H1 (cell line): ENCODE measurements around the gene TRAIP. TPM values are rescaled to one million over a fixed set of nuclear protein-coding genes. Genes with fewer than 3 reads are reported as not detected.

Experiments
- CTCF ChIA-PET: fragments of 300-600 bp; sonication (Branson Sonifier 250); formaldehyde crosslinking; loops from one replicate; lab custom pipeline; 2021; ENCODE audit not compliant: partially characterized antibody; lab: Charles Lee
- POLR2A ChIA-PET: fragments of 300-600 bp; sonication (Branson Sonifier 250); formaldehyde crosslinking; loops from one replicate; lab custom pipeline; 2021; ENCODE audit warnings: inconsistent platforms; ENCODE audit not compliant: partially characterized antibody; lab: Charles Lee
- DNase-seq, 2 experiments: peaks; one replicate each; pipeline versions ENCODE4 v3.0.0 to v3.0.0-alpha.2; 2010 to 2022; ENCODE audit warnings: low spot score in 2 of 2, low read depth in 1 of 2, mixed read lengths in 1 of 2
- FAIRE-seq: peaks from 2 replicates; lab custom pipeline; 2011; peaks lifted over from hg19 to GRCh38; lab: Jason Lieb, UNC
- H2AFZ ChIP-seq: 2 replicates; pipeline ENCODE4 v1.8.1; 2012; ENCODE audit warnings: low read length, inconsistent platforms
- H2AK5ac ChIP-seq: 2 replicates; pipeline ENCODE4 v1.6.1; 2013; ENCODE audit warnings: low read depth, low read length
- H2BK120ac ChIP-seq: replicated peaks from 2 replicates; pipeline ENCODE3; 2013; ENCODE audit warnings: low read depth, low read length, inconsistent platforms
- H2BK12ac ChIP-seq: 2 replicates; pipeline ENCODE4 v1.6.1; 2013; ENCODE audit warnings: low read depth, low read length
- H2BK15ac ChIP-seq: 2 replicates; pipeline ENCODE4 v1.6.1; 2013; ENCODE audit warnings: low read length
- H2BK20ac ChIP-seq: 2 replicates; pipeline ENCODE4 v1.6.1; 2013; ENCODE audit warnings: low read length
- H2BK5ac ChIP-seq: 2 replicates; pipeline ENCODE4 v1.6.1; 2013; ENCODE audit warnings: low read depth, low read length
- H3K14ac ChIP-seq: 2 replicates; pipeline ENCODE4 v1.6.1; 2013; ENCODE audit warnings: inconsistent platforms; ENCODE audit not compliant: insufficient read length
- H3K18ac ChIP-seq: 2 replicates; pipeline ENCODE4 v1.6.1; 2013; ENCODE audit warnings: low read length; ENCODE audit errors: extremely low read depth
- H3K23ac ChIP-seq: 2 replicates; pipeline ENCODE4 v1.6.1; 2013; ENCODE audit warnings: inconsistent platforms; ENCODE audit not compliant: insufficient read length
- H3K23me2 ChIP-seq: 2 replicates; pipeline ENCODE4 v1.6.1; 2013; ENCODE audit warnings: low read depth, low read length
- H3K27ac ChIP-seq: 2 replicates; pipeline ENCODE4 v1.6.1; 2011; ENCODE audit warnings: low read depth, low read length, inconsistent platforms
- H3K27me3 ChIP-seq, 4 experiments: replicated peaks in 1 of 4; 1 replicate in 1 of 4; 2 replicates in 3 of 4; pipeline versions ENCODE4 v1.6.1 to v1.8.1; 2011 to 2013; ENCODE audit warnings: low read length in 3 of 4, mild to moderate bottlenecking in 3 of 4, inconsistent platforms in 2 of 4, mixed read lengths in 2 of 4, moderate library complexity in 1 of 4; ENCODE audit not compliant: control insufficient read depth in 3 of 4, insufficient read depth in 3 of 4; ENCODE audit errors: extremely low read depth in 1 of 4
- H3K36me3 ChIP-seq, 4 experiments: 2 replicates each; pipeline versions ENCODE4 v1.6.1 to v1.8.1; 2011 to 2013; ENCODE audit warnings: mild to moderate bottlenecking in 4 of 4, low read length in 3 of 4, moderate library complexity in 2 of 4, control low read depth in 1 of 4, inconsistent platforms in 1 of 4; ENCODE audit not compliant: insufficient read depth in 4 of 4, control insufficient read depth in 2 of 4
- H3K4ac ChIP-seq: replicated peaks from 2 replicates; pipeline ENCODE3; 2013; ENCODE audit warnings: low read length, low read depth, mixed read lengths, inconsistent platforms; ENCODE audit not compliant: insufficient read length
- H3K4me1 ChIP-seq, 4 experiments: replicated peaks in 1 of 4; 1 replicate in 1 of 4; 2 replicates in 3 of 4; pipeline versions ENCODE4 v1.6.1 to v1.8.1; 2011 to 2013; ENCODE audit warnings: low read length in 3 of 4, inconsistent platforms in 2 of 4, mixed read lengths in 1 of 4; ENCODE audit not compliant: insufficient read depth in 4 of 4, control insufficient read depth in 3 of 4
- H3K4me2 ChIP-seq, 2 experiments: 2 replicates each; pipeline versions ENCODE4 v1.6.1 to v1.8.1; 2011 to 2013; ENCODE audit warnings: low read depth in 2 of 2, low read length in 2 of 2, control low read depth in 1 of 2, inconsistent platforms in 1 of 2, mild to moderate bottlenecking in 1 of 2; ENCODE audit not compliant: insufficient read depth in 1 of 2
- H3K4me3 ChIP-seq, 4 experiments: fragments of 200-600, 300-600 bp in 1 of 4; sonication (generic), shearing (Covaris generic), sonication (Bioruptor Twin) in 1 of 4; 2 replicates each; pipeline versions ENCODE4 v1.5.1 to v1.8.1; 2011 to 2016; ENCODE audit warnings: low read length in 4 of 4, low read depth in 3 of 4, control low read depth in 2 of 4, inconsistent platforms in 2 of 4, mild to moderate bottlenecking in 2 of 4, mixed read lengths in 1 of 4, moderate library complexity in 1 of 4; ENCODE audit not compliant: insufficient read depth in 2 of 4; ENCODE audit errors: extremely low read depth in 1 of 4
- H3K56ac ChIP-seq: replicated peaks from 2 replicates; pipeline ENCODE3; 2013; ENCODE audit warnings: low read depth, mild to moderate bottlenecking, mixed read lengths, low read length, inconsistent platforms; ENCODE audit not compliant: insufficient read length
- H3K79me1 ChIP-seq: 2 replicates; pipeline ENCODE4 v1.6.1; 2013; ENCODE audit warnings: low read depth, low read length, control low read depth
- H3K79me2 ChIP-seq, 2 experiments: 2 replicates each; pipeline versions ENCODE4 v1.6.1 to v1.8.1; 2012 to 2013; ENCODE audit warnings: low read length in 2 of 2, mild to moderate bottlenecking in 2 of 2, inconsistent platforms in 1 of 2; ENCODE audit not compliant: insufficient read depth in 2 of 2, control insufficient read depth in 1 of 2
- H3K9ac ChIP-seq, 4 experiments: replicated peaks in 1 of 4; 1 replicate in 1 of 4; 2 replicates in 3 of 4; pipeline versions ENCODE4 v1.6.1 to v1.8.1; 2011 to 2013; ENCODE audit warnings: low read depth in 3 of 4, low read length in 3 of 4, control low read depth in 2 of 4, mild to moderate bottlenecking in 2 of 4, moderate library complexity in 2 of 4, inconsistent platforms in 1 of 4; ENCODE audit errors: extremely low read depth in 1 of 4
- H3K9me3 ChIP-seq, 2 experiments: 2 replicates each; pipeline versions ENCODE4 v1.6.1 to v1.8.1; 2012 to 2013; ENCODE audit warnings: mild to moderate bottlenecking in 2 of 2, moderate library complexity in 2 of 2, control low read depth in 1 of 2, inconsistent platforms in 1 of 2, low read depth in 1 of 2, low read length in 1 of 2, mixed read lengths in 1 of 2; ENCODE audit not compliant: insufficient read depth in 2 of 2
- H4K20me1 ChIP-seq, 2 experiments: replicated peaks in 1 of 2; 2 replicates each; pipeline versions ENCODE3 to v1.8.1; 2011 to 2013; ENCODE audit warnings: inconsistent platforms in 2 of 2, low read length in 2 of 2, mild to moderate bottlenecking in 1 of 2; ENCODE audit not compliant: insufficient read depth in 2 of 2, control insufficient read depth in 1 of 2
- H4K5ac ChIP-seq: 2 replicates; pipeline ENCODE4 v1.6.1; 2013; ENCODE audit warnings: low read length, low read depth, mixed read lengths, inconsistent platforms; ENCODE audit not compliant: insufficient read length
- H4K8ac ChIP-seq: 2 replicates; pipeline ENCODE4 v1.8.0; 2013; ENCODE audit warnings: mild to moderate bottlenecking, moderate library complexity, low read length, inconsistent platforms; ENCODE audit not compliant: insufficient read depth; ENCODE audit errors: extremely low read depth
- H4K91ac ChIP-seq: replicated peaks from 2 replicates; pipeline ENCODE3; 2013; ENCODE audit warnings: low read length, mixed read lengths, inconsistent platforms; ENCODE audit not compliant: insufficient read length
- CBX8 ChIP-seq: fragments of 300-800, 300-1000 bp; sonication (generic); IDR thresholded peaks from 2 replicates; pipeline ENCODE4 v1.7.1; 2016; ENCODE audit warnings: low read depth, low read length, borderline replicate concordance
- CHD2 ChIP-seq: IDR thresholded peaks from 2 replicates; pipeline ENCODE4 v1.6.1; 2012; ENCODE audit warnings: low read length, improper control_type of control experiment
- GABPA ChIP-seq: IDR thresholded peaks from 2 replicates; pipeline ENCODE4 v1.6.1; 2011; ENCODE audit warnings: mild to moderate bottlenecking, low read length, moderate library complexity, borderline replicate concordance; ENCODE audit not compliant: insufficient read depth
- KDM5A ChIP-seq: fragments of 200-600 bp; IDR thresholded peaks from 2 replicates; pipeline ENCODE4 v1.7.1; 2012; ENCODE audit warnings: mild to moderate bottlenecking, low read length, inconsistent platforms, mixed read lengths
- NANOG ChIP-seq: IDR thresholded peaks from 2 replicates; pipeline ENCODE4 v1.6.1; 2011; ENCODE audit warnings: low read length, low read depth, mild to moderate bottlenecking, inconsistent platforms; ENCODE audit not compliant: insufficient read depth, poor library complexity, severe bottlenecking
- RAD21 ChIP-seq, 2 experiments: IDR thresholded peaks in 1 of 2; conservative IDR thresholded peaks in 1 of 2; 2 replicates each; pipeline ENCODE4 v1.6.1; 2011; ENCODE audit warnings: low read depth in 2 of 2, low read length in 2 of 2, improper control_type of control experiment in 1 of 2, inconsistent platforms in 1 of 2, mild to moderate bottlenecking in 1 of 2, moderate library complexity in 1 of 2
- SP4 ChIP-seq: IDR thresholded peaks from 2 replicates; pipeline ENCODE4 v1.6.1; 2012; ENCODE audit warnings: low read length, inconsistent platforms
- TAF7 ChIP-seq: optimal IDR thresholded peaks from 2 replicates; pipeline ENCODE3; 2011; ENCODE audit warnings: low read depth, mild to moderate bottlenecking, inconsistent platforms, low read length, moderate library complexity, borderline replicate concordance
- WGBS, 2 experiments: shearing (Covaris generic) in 1 of 2; methylation state at CpG; one replicate each; pipeline versions ENCODE4 v1.1.6 to v1.1.7; 2013 to 2015; ENCODE audit warnings: low lambda C conversion rate in 2 of 2, mixed read lengths in 2 of 2, inconsistent platforms in 1 of 2, low coverage in 1 of 2, missing lambda C conversion rate in 1 of 2; ENCODE audit not compliant: insufficient replicate concordance in 2 of 2, insufficient coverage in 1 of 2, insufficient read length in 1 of 2; ENCODE audit errors: extremely low coverage in 1 of 2, missing lambda C conversion rate in 1 of 2; 5-methylcytosine and 5-hydroxymethylcytosine counted together
- polyA plus RNA-seq, 7 experiments: library from polyadenylated mRNA; depleted of rRNA in 3 of 7; stranded (reverse) in 5 of 7; unstranded in 2 of 7; fragments of >200 nt in 5 of 7; fragments of 200-250 nt in 2 of 7; gene quantifications; 1 replicate in 5 of 7; 2 replicates in 1 of 7; 4 replicates in 1 of 7; pipeline versions ENCODE4 v1.2.1 to v1.2.3, GENCODE V29; 2011 to 2013; ENCODE audit warnings: missing spikeins in 2 of 7, mixed read lengths in 2 of 7
- total RNA-seq: library from RNA; stranded (reverse); fragmentation: NEBNext Ultra II Directional; extraction: Animal tissue kit (Norgen Biotek cat#: 25700); gene quantifications from 2 replicates; pipeline ENCODE4 v1.2.1, GENCODE V29; 2021

The TRAIP gene
- total and polyA plus RNA-seq, 2 of the 8 experiments (the other 6 are each of a cell fraction or from before 2014, with no cell fraction given), result 27.7 to 28.1 TPM

- Histone ChIP-seq H3K4me3 (peak within 1 kb of the TSS in 3 of 4 experiments; percentile 21 to 49 (median 29); a peak in 6 of 8 replicates), H2BK20ac (peak within 1 kb of the TSS; percentile 82; the same call in 1 of the 2 replicates), H4K5ac (peak within 1 kb of the TSS; percentile 91), H3K4me1 (peaks cover 0 to 27% (median 18%) of the 10 kb centered on the region in 4 experiments; a peak in 6 of 7 replicates), H3K56ac (peak within 1 kb of the TSS; percentile 83), H2BK12ac (peak within 1 kb of the TSS; percentile 88; the same call in 1 of the 2 replicates), H2BK5ac (peak within 1 kb of the TSS; percentile 45; the same call in 1 of the 2 replicates), H3K27ac (peak within 1 kb of the TSS; percentile 29; the same call in 1 of the 2 replicates), H3K4me2 (peak within 1 kb of the TSS; percentile 46 to 68), H3K9me3 (no peaks in the 10 kb centered on the region), H2BK120ac (peak within 1 kb of the TSS; percentile 60), H3K23ac (no peak within 1 kb of the TSS), H3K79me1 (no peaks in the 10 kb centered on the region), H3K9ac (peak within 1 kb of the TSS in 2 of 4 experiments; percentile 51 to 58; a peak in 3 of 7 replicates), H4K20me1 (peaks cover 0 to 2% of the 10 kb centered on the region in 2 experiments), H3K4ac (peak within 1 kb of the TSS; percentile 75), H2BK15ac (peak within 1 kb of the TSS; percentile 95), H3K27me3 (peaks cover 0 to 3% (median 1%) of the 10 kb centered on the region in 4 experiments; a peak in 3 of 7 replicates), H3K14ac (no peak within 1 kb of the TSS), H3K23me2 (no peaks in the 10 kb centered on the region; the same call in 1 of the 2 replicates), H2AFZ (peak within 1 kb of the TSS; percentile 87; the same call in 1 of the 2 replicates), H2AK5ac (peak within 1 kb of the TSS; percentile 54; the same call in 1 of the 2 replicates), H3K18ac (peak within 1 kb of the TSS; percentile 94), H4K91ac (peak within 1 kb of the TSS; percentile 92), H3K36me3 (no peaks in the 10 kb centered on the region), H4K8ac (peak within 1 kb of the TSS; percentile 87), H3K79me2 (no peaks in the 10 kb centered on the region)
- CTCF ChIA-PET, result interaction anchor here (0.8 to 16.1 kb wide), 8 partner anchors 22 to 202 kb away, joined by 3 to 306 read pairs (median 10); partner anchors contain the start of gene AMIGO3
- 42% methylated on average over 59 of the region's 65 CpGs; no CpG with 5 or more reads in 1 of the 2 experiments for WGBS, 2 experiments
- POLR2A ChIA-PET, result interaction anchor here (0.7 to 5.1 kb wide), 9 partner anchors 8 to 65 kb away, joined by 3 to 23 read pairs (median 3); partner anchors contain the start of gene RBM6
- DNase-seq (peak; percentile 76 to 95), FAIRE-seq (peak; percentile 7)
- TF ChIP-seq CBX8 (no peak), SP4 (peak; percentile 72; the same call in 1 of the 2 replicates), CHD2 (peak; percentile 68), KDM5A (no peak), GABPA (no peak; the same call in 1 of the 2 replicates), TAF7 (peak; percentile 48), NANOG (no peak), RAD21 (IDR thresholded peaks at IDR 0.05 in 1 of 2, conservative IDR thresholded peaks at IDR 0.05 in 1 of 2; ENCODE audit: low read depth in 2 of 2, low read length in 2 of 2) (peak; percentile 7 to 31; a peak in 2 of 4 replicates)
Observed at GRCh38 chr3:49903451-49904424, 47.4 kb upstream of the TRAIP start, which contains the start of gene MST1R. Gene MST1R (minus strand): TSS chr3:49903873. CDS start chr3:49903609, 264 bp downstream.
